K562 (cell line): ENCODE data around the gene KMT2C. TPM values are rescaled to one million over a fixed set of nuclear protein-coding genes. Genes with fewer than 3 reads are reported as not detected.

Experiments used
- ATF6 ChIP-seq: sonication (generic); formaldehyde crosslinking; IDR thresholded peaks from 2 replicates; pipeline ENCODE4 v1.4.0; 2020; ENCODE audit warnings: mild to moderate bottlenecking, missing genetic modification reagents
- HMBOX1 ChIP-seq: sonication (generic); IDR thresholded peaks from 2 replicates; pipeline ENCODE4 v1.6.1; 2016
- MIER1 ChIP-seq: fragments of 450-650 bp; IDR thresholded peaks from 2 replicates; pipeline ENCODE4 v1.6.1; 2016; ENCODE audit warnings: antibody characterized with exemption, mild to moderate bottlenecking, low read depth
- MNT ChIP-seq, 2 experiments: fragments of 450-650 bp; conservative IDR thresholded peaks; 2 replicates each; pipeline ENCODE4 v1.6.1; 2017; ENCODE audit warnings: mild to moderate bottlenecking in 2 of 2, moderate library complexity in 2 of 2
- ZBTB9 ChIP-seq: fragments of 450-650 bp; formaldehyde crosslinking; IDR thresholded peaks from 2 replicates; pipeline ENCODE4 v1.4.0; 2020; ENCODE audit warnings: mild to moderate bottlenecking, moderate library complexity
- polyA plus RNA-seq, 8 experiments: library from polyadenylated mRNA; depleted of rRNA in 4 of 8; stranded (reverse) in 5 of 8; unstranded in 3 of 8; fragments of >200 nt; fragmentation: Nextera tagmentation in 2 of 8; fragmentation: Illumina TruSeq in 1 of 8; extraction: Ambion mirVana in 2 of 8; extraction: Trizol in 1 of 8; gene quantifications; 2 replicates each; pipeline versions ENCODE4 v1.2.1 to v1.2.3, GENCODE V29; 2011 to 2014; ENCODE audit warnings: inconsistent platforms in 1 of 8, missing spikeins in 1 of 8
- total RNA-seq, 7 experiments: library from RNA; depleted of rRNA in 6 of 7; stranded (reverse); fragments of >200 nt in 6 of 7; fragmentation: Illumina TruSeq in 2 of 7; extraction: Trizol in 2 of 7; gene quantifications; 2 replicates each; pipeline versions ENCODE4 v1.2.1 to v1.2.3, GENCODE V29; 2011 to 2021; ENCODE audit warnings: low replicate concordance in 1 of 7

The KMT2C gene
- total and polyA plus RNA-seq, 9 of the 15 experiments (the other 6 are each of a cell fraction or from before 2014, with no cell fraction given): 4.9 to 67.8 (median 27.1) TPM

- TF ChIP-seq HMBOX1 (0 out of 2 replicates have a peak, but pooled peaks have one; percentile 10), ATF6 (peak; percentile 38; the same call in 1 of the 2 replicates), MNT (conservative IDR thresholded peaks at IDR 0.05) (peak in 1 of 2 experiments; percentile 37; a peak in 1 of 4 replicates), MIER1 (0 out of 2 replicates have a peak, but pooled peaks have one; percentile 42), ZBTB9 (CRISPR knock-in tag) (0 out of 2 replicates have a peak, but pooled peaks have one; percentile 1)
- TF ChIP-seq, all 486 proteins: peak for 50; not testable (repeated sequence) for 436
Measured at GRCh38 chr7:152436931-152437575, 1.2 kb upstream of the KMT2C start (continued).
